HEK293 (cell line): ENCODE results near the gene KLHL17.

ENCODE experiments used
- GLI4 ChIP-seq: fragments of 450-650 bp; formaldehyde crosslinking; IDR thresholded peaks from 2 replicates; pipeline ENCODE4 v1.5.1; 2016; ENCODE audit warnings: missing biosample characterization, missing genetic modification characterization
- KLF10 ChIP-seq: fragments of 450-650 bp; IDR thresholded peaks from 2 replicates; pipeline ENCODE4 v1.5.1; 2018; ENCODE audit warnings: missing biosample characterization, mild to moderate bottlenecking, missing genetic modification characterization
- MEIS1 ChIP-seq: sonication (generic); formaldehyde crosslinking; IDR thresholded peaks from 2 replicates; pipeline ENCODE4 v1.8.1; 2022; ENCODE audit warnings: missing genetic modification reagents, mild to moderate bottlenecking, borderline replicate concordance
- PRDM6 ChIP-seq: fragments of 450-650 bp; formaldehyde crosslinking; IDR thresholded peaks from 2 replicates; pipeline ENCODE4 v1.5.1; 2017; ENCODE audit warnings: missing biosample characterization, missing genetic modification characterization
- REPIN1 ChIP-seq: fragments of 450-650 bp; formaldehyde crosslinking; IDR thresholded peaks from 2 replicates; pipeline ENCODE4 v1.5.1; 2017; ENCODE audit warnings: missing biosample characterization, missing genetic modification characterization, low read depth
- SCRT2 ChIP-seq: fragments of 450-650 bp; formaldehyde crosslinking; IDR thresholded peaks from 2 replicates; pipeline ENCODE4 v1.5.1; 2016; ENCODE audit warnings: missing biosample characterization, missing genetic modification characterization
- TSHZ1 ChIP-seq: fragments of 450-650 bp; formaldehyde crosslinking; IDR thresholded peaks from 2 replicates; pipeline ENCODE4 v1.5.1; 2016; ENCODE audit warnings: missing biosample characterization, missing genetic modification characterization, borderline replicate concordance
- YY1 ChIP-seq: fragments of 450-650 bp; formaldehyde crosslinking; IDR thresholded peaks from 2 replicates; pipeline ENCODE4 v1.5.1; 2018; ENCODE audit warnings: missing biosample characterization, missing genetic modification characterization
- YY2 ChIP-seq: fragments of 450-650 bp; formaldehyde crosslinking; IDR thresholded peaks from 2 replicates; pipeline ENCODE4 v1.5.1; 2016; ENCODE audit warnings: missing biosample characterization, missing genetic modification characterization
- ZBTB26 ChIP-seq: fragments of 450-650 bp; formaldehyde crosslinking; optimal IDR thresholded peaks from 2 replicates; pipeline ENCODE3; 2016; ENCODE audit warnings: missing biosample characterization, mild to moderate bottlenecking, missing genetic modification characterization
- ZBTB48 ChIP-seq: fragments of 450-650 bp; formaldehyde crosslinking; IDR thresholded peaks from 2 replicates; pipeline ENCODE4 v1.5.1; 2016; ENCODE audit warnings: missing biosample characterization, missing genetic modification characterization
- ZNF132 ChIP-seq: fragments of 450-650 bp; formaldehyde crosslinking; IDR thresholded peaks from 2 replicates; pipeline ENCODE4 v1.5.1; 2017; ENCODE audit warnings: missing biosample characterization, missing genetic modification characterization, borderline replicate concordance
- ZNF175 ChIP-seq: fragments of 450-650 bp; formaldehyde crosslinking; IDR thresholded peaks from 2 replicates; pipeline ENCODE4 v1.5.1; 2016; ENCODE audit warnings: missing biosample characterization, missing genetic modification characterization
- ZNF184 ChIP-seq: fragments of 450-650 bp; IDR thresholded peaks from 2 replicates; pipeline ENCODE4 v1.5.1; 2018; ENCODE audit warnings: missing biosample characterization, mild to moderate bottlenecking, missing genetic modification characterization
- ZNF23 ChIP-seq: fragments of 450-650 bp; formaldehyde crosslinking; IDR thresholded peaks from 2 replicates; pipeline ENCODE4 v1.5.1; 2016; ENCODE audit warnings: missing biosample characterization, missing genetic modification characterization, borderline replicate concordance
- ZNF24 ChIP-seq: fragments of 450-650 bp; formaldehyde crosslinking; IDR thresholded peaks from 2 replicates; pipeline ENCODE4 v1.5.1; 2016; ENCODE audit warnings: missing biosample characterization, missing genetic modification characterization
- ZNF449 ChIP-seq: fragments of 450-650 bp; formaldehyde crosslinking; IDR thresholded peaks from 2 replicates; pipeline ENCODE4 v1.5.1; 2017; ENCODE audit warnings: missing biosample characterization, mild to moderate bottlenecking, missing genetic modification characterization, moderate library complexity
- ZNF473 ChIP-seq: fragments of 450-650 bp; formaldehyde crosslinking; IDR thresholded peaks from 2 replicates; pipeline ENCODE4 v1.5.1; 2017; ENCODE audit warnings: missing biosample characterization, missing genetic modification characterization
- ZNF488 ChIP-seq: fragments of 450-650 bp; formaldehyde crosslinking; IDR thresholded peaks from 2 replicates; pipeline ENCODE4 v1.5.1; 2016; ENCODE audit warnings: missing biosample characterization, missing genetic modification characterization
- ZNF580 ChIP-seq: fragments of 450-650 bp; formaldehyde crosslinking; IDR thresholded peaks from 2 replicates; pipeline ENCODE4 v1.5.1; 2016; ENCODE audit warnings: missing biosample characterization, missing genetic modification characterization
- ZNF621 ChIP-seq: fragments of 450-650 bp; formaldehyde crosslinking; IDR thresholded peaks from 2 replicates; pipeline ENCODE4 v1.5.1; 2017; ENCODE audit warnings: missing biosample characterization, missing genetic modification characterization
- ZNF626 ChIP-seq: fragments of 450-650 bp; sonication (Bioruptor Pico); formaldehyde crosslinking; IDR thresholded peaks from 2 replicates; pipeline ENCODE4 v1.5.1; 2018; ENCODE audit warnings: missing biosample characterization, missing genetic modification characterization, inconsistent platforms
- ZNF670 ChIP-seq: fragments of 450-650 bp; formaldehyde crosslinking; IDR thresholded peaks from 2 replicates; pipeline ENCODE4 v1.5.1; 2016; ENCODE audit warnings: missing biosample characterization, missing genetic modification characterization, low read depth
- ZNF692 ChIP-seq: fragments of 450-650 bp; formaldehyde crosslinking; IDR thresholded peaks from 2 replicates; pipeline ENCODE4 v1.5.1; 2016; ENCODE audit warnings: missing biosample characterization, missing genetic modification characterization
- ZNF704 ChIP-seq: fragments of 450-650 bp; formaldehyde crosslinking; IDR thresholded peaks from 2 replicates; pipeline ENCODE4 v1.5.1; 2016; ENCODE audit warnings: missing biosample characterization, missing genetic modification characterization
- ZNF707 ChIP-seq: fragments of 450-650 bp; formaldehyde crosslinking; IDR thresholded peaks from 2 replicates; pipeline ENCODE4 v1.5.1; 2016; ENCODE audit warnings: missing biosample characterization, missing genetic modification characterization
- ZNF76 ChIP-seq: fragments of 450-650 bp; formaldehyde crosslinking; IDR thresholded peaks from 2 replicates; pipeline ENCODE4; 2016; ENCODE audit warnings: low read depth, missing biosample characterization, missing genetic modification characterization, borderline replicate concordance
- ZNF785 ChIP-seq: fragments of 450-650 bp; formaldehyde crosslinking; IDR thresholded peaks from 2 replicates; pipeline ENCODE4 v1.5.1; 2016; ENCODE audit warnings: missing biosample characterization, missing genetic modification characterization
- ZSCAN16 ChIP-seq: fragments of 450-650 bp; formaldehyde crosslinking; IDR thresholded peaks from 2 replicates; pipeline ENCODE4 v1.5.1; 2016; ENCODE audit warnings: missing biosample characterization, missing genetic modification characterization

KLHL17 gene

GRCh38 chr1:966704-967300 is 6.4 kb downstream of the KLHL17 start (continued):
- TF ChIP-seq PRDM6 (tag by site-specific recombination) (no peak), ZNF785 (no peak), GLI4 (tag by site-specific recombination) (no peak), ZNF184 (tag by site-specific recombination) (no peak), ZNF488 (tag by site-specific recombination) (no peak), TSHZ1 (tag by site-specific recombination) (no peak), ZNF692 (no peak), ZBTB26 (peak; percentile 87), ZBTB48 (tag by site-specific recombination) (no peak; the same call in 1 of the 2 replicates), REPIN1 (peak; percentile 47; the same call in 1 of the 2 replicates), ZNF670 (tag by site-specific recombination) (no peak), YY2 (tag by site-specific recombination) (no peak), ZNF76 (tag by site-specific recombination) (peak; percentile 53; the same call in 1 of the 2 replicates), YY1 (tag by site-specific recombination) (no peak), KLF10 (no peak), ZNF707 (tag by site-specific recombination) (no peak), ZNF23 (tag by site-specific recombination) (no peak), ZNF621 (tag by site-specific recombination) (no peak), ZNF704 (tag by site-specific recombination) (no peak), ZNF626 (tag by site-specific recombination) (no peak), ZSCAN16 (no peak), MEIS1 (CRISPR knock-in tag) (no peak), ZNF580 (tag by site-specific recombination) (no peak), SCRT2 (tag by site-specific recombination) (no peak), ZNF473 (tag by site-specific recombination) (no peak), ZNF449 (no peak), ZNF132 (tag by site-specific recombination) (no peak), ZNF175 (tag by site-specific recombination) (no peak), ZNF24 (tag by site-specific recombination) (no peak)
